HUES6 (cell line): ENCODE results near the gene MAP3K5.

Experiments used
- H3K27ac ChIP-seq: 2 replicates; pipeline ENCODE4 v1.7.0; 2013; ENCODE audit warnings: low read depth, mild to moderate bottlenecking, low read length, inconsistent platforms
- H3K27me3 ChIP-seq: 2 replicates; pipeline ENCODE4 v1.6.1; 2013; ENCODE audit warnings: low read length; ENCODE audit not compliant: control insufficient read depth, insufficient read depth
- H3K36me3 ChIP-seq: 2 replicates; pipeline ENCODE4 v1.6.1; 2013; ENCODE audit warnings: low read length; ENCODE audit not compliant: control insufficient read depth, insufficient read depth
- H3K4me1 ChIP-seq: 2 replicates; pipeline ENCODE4 v1.6.1; 2013; ENCODE audit warnings: low read length; ENCODE audit not compliant: control insufficient read depth, insufficient read depth
- H3K4me3 ChIP-seq: 2 replicates; pipeline ENCODE4 v1.5.1; 2013; ENCODE audit warnings: low read depth, low read length
- H3K9ac ChIP-seq: one replicate; pipeline ENCODE4 v1.6.1; 2013; ENCODE audit warnings: mild to moderate bottlenecking, low read length
- H3K9me3 ChIP-seq: 2 replicates; pipeline ENCODE4 v1.6.1; 2013; ENCODE audit warnings: low read depth, low read length; ENCODE audit not compliant: control insufficient read depth, insufficient read depth

Gene MAP3K5

GRCh38 chr6:136749359-136749997 is 42.8 kb downstream of the MAP3K5 start:
- H3K4me3 ChIP-seq = no peak overlapping the region
- no peak overlapping the region for H3K9ac ChIP-seq
- no peak overlapping the region for H3K27ac ChIP-seq
- H3K9me3 ChIP-seq = no peaks in the 10 kb centered on the region
- no peaks in the 10 kb centered on the region for H3K27me3 ChIP-seq
- H3K4me1 ChIP-seq = peaks cover 7% of the 10 kb centered on the region
- no peaks in the 10 kb centered on the region for H3K36me3 ChIP-seq

GRCh38 chr6:136747507-136747906 is 44.8 kb downstream of the MAP3K5 start:
- no peaks in the 10 kb centered on the region for H3K9me3 ChIP-seq
- peaks cover under 1% of the 10 kb centered on the region; the same call in 1 of the 2 replicates for H3K4me1 ChIP-seq
- no peak overlapping the region for H3K27ac ChIP-seq
- no peaks in the 10 kb centered on the region for H3K36me3 ChIP-seq
- no peak overlapping the region for H3K4me3 ChIP-seq
- no peak overlapping the region for H3K9ac ChIP-seq
- no peaks in the 10 kb centered on the region for H3K27me3 ChIP-seq

- H3K9me3 ChIP-seq = no peaks in the 10 kb centered on the region
- H3K27ac ChIP-seq = no peak overlapping the region
- H3K27me3 ChIP-seq = no peaks in the 10 kb centered on the region
- no peaks in the 10 kb centered on the region; the same call in 1 of the 2 replicates for H3K4me1 ChIP-seq
- no peaks in the 10 kb centered on the region for H3K36me3 ChIP-seq
- H3K9ac ChIP-seq = no peak overlapping the region
- no peak overlapping the region for H3K4me3 ChIP-seq
Measured at GRCh38 chr6:136745300-136745699, 47.0 kb downstream of the MAP3K5 start.

GRCh38 chr6:136744889-136745288 is 47.4 kb downstream of the MAP3K5 start:
- Histone ChIP-seq H3K4me3 (no peak overlapping the region), H3K27me3 (no peaks in the 10 kb centered on the region), H3K9ac (no peak overlapping the region), H3K36me3 (no peaks in the 10 kb centered on the region), H3K4me1 (no peaks in the 10 kb centered on the region; the same call in 1 of the 2 replicates), H3K27ac (no peak overlapping the region), H3K9me3 (no peaks in the 10 kb centered on the region)

- no peaks in the 10 kb centered on the region; the same call in 1 of the 2 replicates for H3K4me1 ChIP-seq
- H3K36me3 ChIP-seq = no peaks in the 10 kb centered on the region
- no peak overlapping the region for H3K27ac ChIP-seq
- no peak overlapping the region for H3K9ac ChIP-seq
- H3K27me3 ChIP-seq = no peaks in the 10 kb centered on the region
- no peaks in the 10 kb centered on the region for H3K9me3 ChIP-seq
- no peak overlapping the region for H3K4me3 ChIP-seq
Measured at GRCh38 chr6:136742125-136742524, 50.2 kb downstream of the MAP3K5 start.

- Histone ChIP-seq H3K9ac (no peak overlapping the region), H3K27me3 (no peaks in the 10 kb centered on the region), H3K27ac (no peak overlapping the region; the same call in 1 of the 2 replicates), H3K4me3 (no peak overlapping the region), H3K36me3 (no peaks in the 10 kb centered on the region), H3K9me3 (no peaks in the 10 kb centered on the region), H3K4me1 (no peaks in the 10 kb centered on the region; the same call in 1 of the 2 replicates)
Measured at GRCh38 chr6:136740050-136740974, 52.0 kb downstream of the MAP3K5 start.

- no peaks in the 10 kb centered on the region for H3K4me1 ChIP-seq
- H3K9ac ChIP-seq = no peak overlapping the region
- no peaks in the 10 kb centered on the region for H3K27me3 ChIP-seq
- no peaks in the 10 kb centered on the region for H3K9me3 ChIP-seq
- no peak overlapping the region for H3K27ac ChIP-seq
- no peak overlapping the region for H3K4me3 ChIP-seq
- no peaks in the 10 kb centered on the region for H3K36me3 ChIP-seq
Measured at GRCh38 chr6:136739501-136739900, 52.8 kb downstream of the MAP3K5 start.

GRCh38 chr6:136739071-136739470 is 53.2 kb downstream of the MAP3K5 start:
- Histone ChIP-seq H3K4me1 (no peaks in the 10 kb centered on the region), H3K36me3 (no peaks in the 10 kb centered on the region), H3K4me3 (no peak overlapping the region), H3K27ac (no peak overlapping the region), H3K27me3 (no peaks in the 10 kb centered on the region), H3K9ac (no peak overlapping the region), H3K9me3 (no peaks in the 10 kb centered on the region)

- Histone ChIP-seq H3K9me3 (no peaks in the 10 kb centered on the region), H3K9ac (no peak overlapping the region), H3K4me3 (no peak overlapping the region), H3K4me1 (no peaks in the 10 kb centered on the region), H3K27me3 (no peaks in the 10 kb centered on the region), H3K36me3 (no peaks in the 10 kb centered on the region), H3K27ac (no peak overlapping the region)
Measured at GRCh38 chr6:136738692-136739057, 53.6 kb downstream of the MAP3K5 start.

- Histone ChIP-seq H3K9me3 (no peaks in the 10 kb centered on the region), H3K4me3 (no peak overlapping the region), H3K9ac (no peak overlapping the region), H3K27me3 (no peaks in the 10 kb centered on the region), H3K4me1 (no peaks in the 10 kb centered on the region), H3K27ac (no peak overlapping the region), H3K36me3 (no peaks in the 10 kb centered on the region)
Measured at GRCh38 chr6:136737871-136738691, 54.2 kb downstream of the MAP3K5 start.
